HG03565 (cell line): ENCODE data around the gene STRADA.
"Not testable (repeated sequence)": the region's sequence is repeated elsewhere in the genome, so short reads cannot be mapped to it uniquely, and the experiment has no call there.

Source experiments
- ATAC-seq: cut with Tn5 transposase; IDR thresholded peaks from one replicate; pipeline ENCODE4 v1.9.1; 2021; ENCODE audit warnings: mild to moderate bottlenecking, moderate library complexity; ENCODE audit not compliant: unreplicated experiment

STRADA gene

GRCh38 chr17:63758428-63758827 lies 16.8 kb upstream of the STRADA start:
- ATAC-seq = no peak

GRCh38 chr17:63754046-63754445 lies 12.4 kb upstream of the STRADA start:
- ATAC-seq = no peak

- ATAC-seq = no peak
These were observed 11.6 kb upstream of the STRADA start for GRCh38 chr17:63753215-63753614.

GRCh38 chr17:63752707-63753106 lies 11.1 kb upstream of the STRADA start:
- no peak for ATAC-seq

- no peak for ATAC-seq
These were observed 10.2 kb upstream of the STRADA start for GRCh38 chr17:63751806-63752205.

- peak; percentile 7 for ATAC-seq
These were observed 524 bp downstream of the STRADA start for GRCh38 chr17:63741143-63741407.

- no peak for ATAC-seq
These were observed 996 bp downstream of the STRADA start for GRCh38 chr17:63740464-63741142.

GRCh38 chr17:63735691-63736090 lies 5.9 kb downstream of the STRADA start:
- no peak for ATAC-seq

GRCh38 chr17:63722403-63722802 lies 19.2 kb downstream of the STRADA start:
- no peak for ATAC-seq

GRCh38 chr17:63720194-63720593 lies 21.4 kb downstream of the STRADA start:
- not testable (repeated sequence) for ATAC-seq

- ATAC-seq = no peak
These were observed 22.6 kb downstream of the STRADA start for GRCh38 chr17:63718988-63719387.

- ATAC-seq = no peak
These were observed 25.2 kb downstream of the STRADA start for GRCh38 chr17:63716426-63716825.

GRCh38 chr17:63714550-63715277 lies 26.9 kb downstream of the STRADA start:
- ATAC-seq = no peak

GRCh38 chr17:63709110-63709509 lies 32.5 kb downstream of the STRADA start:
- ATAC-seq = no peak

GRCh38 chr17:63707151-63707550 lies 34.4 kb downstream of the STRADA start:
- no peak for ATAC-seq

GRCh38 chr17:63706336-63707082 lies 35.1 kb downstream of the STRADA start:
- no peak for ATAC-seq

- ATAC-seq = no peak
These were observed 35.9 kb downstream of the STRADA start for GRCh38 chr17:63705657-63706056.

- ATAC-seq = no peak
These were observed 36.8 kb downstream of the STRADA start for GRCh38 chr17:63704836-63705235.

- no peak for ATAC-seq
These were observed 37.4 kb downstream of the STRADA start for GRCh38 chr17:63704259-63704576.

GRCh38 chr17:63703556-63704258 lies 37.9 kb downstream of the STRADA start:
- ATAC-seq = no peak

- ATAC-seq = no peak
These were observed 38.6 kb downstream of the STRADA start for GRCh38 chr17:63703029-63703428.

- no peak for ATAC-seq
These were observed 38.9 kb downstream of the STRADA start for GRCh38 chr17:63702721-63703015.
